ENCODE data around the gene CHAD. TPM values are rescaled to one million over a fixed set of nuclear protein-coding genes. Genes with fewer than 3 reads are reported as not detected.

Gene CHAD
- total RNA-seq, 1 donor from 2014 or later = not detected

DNA sequence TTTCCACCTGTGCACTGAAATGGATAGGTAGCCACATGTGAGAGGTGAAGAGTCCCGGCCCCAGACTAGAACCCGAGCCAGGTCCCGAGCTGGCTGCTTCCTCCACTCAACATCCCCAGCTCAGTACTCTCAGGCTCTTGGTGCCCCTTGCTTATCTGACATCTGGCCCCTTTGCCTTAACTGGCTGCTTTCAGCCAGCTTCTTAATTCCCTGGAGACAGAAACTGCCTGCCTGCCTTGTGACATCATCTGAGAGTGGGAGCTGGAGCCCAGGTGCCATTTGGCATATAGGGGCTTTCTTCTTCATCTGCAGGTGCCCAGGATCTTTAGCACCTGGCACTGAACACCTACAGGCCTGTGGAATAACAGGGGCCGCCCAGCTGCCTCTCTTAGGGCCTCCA lies 8.9 kb downstream of the CHAD start:
- intact Hi-C loops (cut with micrococcal nuclease) = no loop called here

DNA sequence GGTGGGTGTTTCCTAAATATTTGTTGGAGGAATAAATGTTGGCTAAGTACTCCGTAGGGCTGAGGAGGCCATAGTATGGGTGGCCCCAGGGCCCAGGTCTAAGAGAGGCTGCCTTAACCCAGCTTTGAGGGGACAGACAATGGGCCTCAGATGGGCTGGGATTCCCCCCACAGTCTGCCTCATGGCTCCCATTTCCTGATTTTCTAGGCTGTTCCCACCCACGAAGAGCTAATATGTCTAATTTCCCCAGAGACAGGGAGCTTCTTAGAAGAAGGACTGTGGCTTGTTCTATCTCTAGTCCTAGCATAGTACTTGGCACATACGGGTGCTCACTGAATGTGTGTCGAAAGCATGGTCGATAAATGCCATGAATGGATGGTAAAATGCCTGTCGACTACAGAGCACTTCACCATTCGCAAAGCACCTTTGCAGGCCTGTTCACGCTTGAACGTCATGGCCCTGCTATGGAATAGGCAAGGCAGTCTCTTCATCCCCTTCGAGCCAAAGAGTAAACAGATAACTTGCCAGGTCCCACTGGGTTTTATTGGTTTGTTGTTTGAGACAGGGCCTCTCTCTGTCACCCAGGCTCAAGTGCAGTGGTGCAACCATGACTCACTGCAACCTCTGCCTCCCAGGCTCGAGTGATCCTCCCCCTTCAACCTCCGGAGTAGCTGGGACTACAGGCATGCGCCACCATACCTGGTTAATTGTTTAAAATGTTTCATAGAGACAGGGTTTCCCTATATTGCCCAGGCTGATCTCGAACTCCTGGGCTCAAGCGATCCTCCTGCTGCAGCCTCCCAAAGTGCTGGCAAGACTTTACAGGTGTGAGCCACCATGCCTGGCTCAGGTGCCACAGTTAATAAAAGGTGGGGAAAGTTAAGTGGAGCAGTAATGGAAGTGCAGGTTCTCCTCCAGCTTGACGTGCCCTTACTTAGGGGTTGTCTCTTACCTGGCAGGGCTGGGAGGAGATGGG lies 9.7 kb downstream of the CHAD start:
- intact Hi-C loops (cut with micrococcal nuclease) = no loop called here

DNA sequence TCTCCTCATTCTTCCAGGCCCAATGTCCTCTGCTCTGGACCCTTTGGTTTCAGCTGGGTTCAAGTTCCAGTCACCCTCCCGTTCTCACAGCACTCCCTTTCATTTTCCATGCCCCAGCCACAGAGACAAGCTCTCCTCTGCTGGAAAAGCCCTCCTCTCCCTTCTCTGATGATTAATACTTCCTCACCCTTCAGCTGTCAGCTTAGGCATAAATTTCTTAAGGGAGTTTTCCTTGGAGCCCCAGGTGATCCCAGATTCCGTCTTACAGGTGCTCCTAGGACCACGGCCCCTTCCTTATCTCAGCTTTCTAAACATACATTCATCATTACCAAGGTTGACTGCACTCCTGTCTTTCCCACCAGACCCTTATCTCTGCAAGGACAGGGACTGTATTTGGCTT lies 10.4 kb downstream of the CHAD start:
- intact Hi-C loops (cut with micrococcal nuclease) = no loop called here

DNA sequence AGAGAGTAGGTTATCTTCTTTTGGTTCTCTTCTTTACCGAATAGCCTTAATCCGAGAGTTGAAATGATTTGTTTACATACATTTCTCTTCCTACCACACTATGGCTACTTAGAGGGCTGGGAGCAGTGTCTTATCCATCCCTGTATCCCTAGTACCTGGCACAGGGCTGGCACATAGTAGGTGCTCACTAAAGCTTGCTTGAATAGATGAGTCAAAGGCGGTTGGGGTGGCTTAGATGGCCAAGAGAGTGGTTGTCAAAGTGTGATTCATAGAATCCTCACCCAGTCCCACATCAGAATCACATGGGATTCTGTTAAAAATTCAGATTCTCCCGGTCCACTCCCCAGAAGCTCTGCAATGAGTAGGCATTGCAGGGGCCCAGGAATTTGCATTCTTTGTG lies 11.1 kb downstream of the CHAD start:
- intact Hi-C loops (cut with micrococcal nuclease) = no loop called here

DNA sequence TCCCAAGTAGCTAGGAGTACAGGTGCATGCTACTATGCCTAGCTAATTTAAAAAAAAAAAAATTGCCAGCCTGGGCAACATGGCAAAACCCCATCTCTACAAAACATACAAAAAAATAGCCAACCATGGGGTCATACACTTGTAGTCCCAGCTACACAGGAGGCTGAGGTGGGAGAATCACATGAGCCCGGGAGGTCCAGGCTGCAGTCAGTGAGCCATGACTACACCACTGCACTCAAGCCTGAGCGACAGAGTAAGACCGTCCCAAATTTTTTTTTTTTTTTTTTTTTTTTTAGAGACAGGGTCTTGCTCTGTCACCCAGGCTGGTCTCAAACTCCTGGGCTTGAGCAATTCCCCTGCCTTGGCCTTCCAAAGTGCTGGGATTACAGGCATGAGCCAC lies 14.8 kb downstream of the CHAD start:
- intact Hi-C loops (cut with micrococcal nuclease) = no loop called here

DNA sequence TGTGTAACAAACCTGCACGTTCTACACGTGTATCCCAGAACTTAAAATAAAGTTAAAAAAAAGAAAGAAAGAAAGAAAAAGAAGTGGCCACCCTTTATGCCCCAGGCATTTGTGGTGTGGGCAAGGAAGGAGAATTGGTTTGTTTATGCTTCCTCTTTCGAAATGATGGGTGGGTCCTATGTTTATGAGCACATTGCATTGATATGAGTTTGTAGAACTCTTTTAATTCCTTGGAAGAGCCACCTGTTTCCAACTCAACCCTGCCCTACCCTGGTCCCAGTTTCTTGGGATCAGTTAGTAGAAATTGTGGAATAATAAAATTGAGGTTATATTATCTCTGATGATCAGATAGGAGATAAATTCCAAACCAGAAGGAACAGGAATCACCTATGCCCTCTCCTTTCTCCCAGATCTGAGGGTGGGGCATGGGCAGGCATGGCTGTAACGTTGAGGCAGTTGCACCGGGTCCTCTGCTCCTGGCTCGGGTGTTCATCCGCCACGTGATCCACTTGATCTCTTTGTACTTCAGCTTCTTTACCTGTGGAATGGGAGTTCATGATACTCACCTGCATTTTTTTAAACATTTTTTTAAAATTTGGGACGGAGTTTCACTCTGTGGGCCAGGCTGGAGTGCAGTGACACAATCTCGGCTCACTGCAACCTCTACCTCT lies 15.9 kb downstream of the CHAD start:
- intact Hi-C loops (cut with micrococcal nuclease) = no loop called here

DNA sequence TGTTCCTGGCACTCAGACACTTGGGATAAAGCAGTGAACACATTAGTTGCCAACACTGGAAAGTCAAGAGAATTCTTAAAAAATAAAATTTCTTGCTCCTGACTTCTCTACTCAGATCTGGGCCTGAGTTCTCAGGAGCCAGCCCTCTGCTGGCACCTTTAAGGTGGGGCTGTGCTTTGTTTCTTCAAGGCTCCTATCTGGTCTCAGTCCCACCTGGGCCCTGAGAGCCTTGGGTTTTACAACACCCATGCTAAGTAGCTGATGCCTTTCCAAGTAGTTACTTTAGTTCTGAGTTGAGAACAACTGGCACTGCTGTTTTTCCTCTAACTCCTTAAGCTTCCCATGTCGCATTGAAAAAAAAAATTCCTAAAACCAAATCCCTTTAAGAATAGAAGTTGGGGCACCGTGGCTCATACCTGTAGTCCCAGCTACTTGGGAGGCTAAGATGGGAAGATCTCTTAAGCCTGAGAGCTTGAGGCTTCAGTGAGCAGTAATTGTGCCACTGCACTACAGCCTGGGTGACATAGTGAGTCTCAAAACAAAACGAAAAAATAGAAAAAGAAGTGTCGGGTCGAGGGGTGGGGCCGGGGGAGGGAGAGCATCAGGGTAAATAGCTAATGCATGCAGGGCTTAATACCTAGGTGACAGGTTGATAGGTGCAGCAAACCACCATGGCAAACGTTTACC lies 16.6 kb downstream of the CHAD start:
- intact Hi-C loops (cut with micrococcal nuclease) = no loop called here

DNA sequence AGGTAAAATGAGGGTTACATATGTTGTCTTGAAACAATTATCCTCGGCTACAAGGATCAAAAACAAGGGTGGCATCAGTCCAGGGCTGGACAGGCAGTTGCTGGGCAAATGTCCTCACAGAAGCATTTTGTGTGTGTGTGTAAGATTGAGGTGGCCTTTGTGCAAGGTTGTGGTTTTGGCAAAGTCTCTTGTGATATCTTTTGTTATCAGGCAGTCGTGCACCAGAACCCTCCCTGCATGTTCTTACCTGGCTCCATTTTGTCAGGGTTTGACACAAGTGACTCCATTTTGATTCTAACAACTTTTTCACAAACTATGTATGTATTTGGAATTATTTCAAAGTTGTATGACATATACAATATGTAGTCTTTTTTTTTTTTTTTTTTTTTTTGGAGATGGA lies 20.0 kb downstream of the CHAD start:
- intact Hi-C loops (cut with micrococcal nuclease) = no loop called here

DNA sequence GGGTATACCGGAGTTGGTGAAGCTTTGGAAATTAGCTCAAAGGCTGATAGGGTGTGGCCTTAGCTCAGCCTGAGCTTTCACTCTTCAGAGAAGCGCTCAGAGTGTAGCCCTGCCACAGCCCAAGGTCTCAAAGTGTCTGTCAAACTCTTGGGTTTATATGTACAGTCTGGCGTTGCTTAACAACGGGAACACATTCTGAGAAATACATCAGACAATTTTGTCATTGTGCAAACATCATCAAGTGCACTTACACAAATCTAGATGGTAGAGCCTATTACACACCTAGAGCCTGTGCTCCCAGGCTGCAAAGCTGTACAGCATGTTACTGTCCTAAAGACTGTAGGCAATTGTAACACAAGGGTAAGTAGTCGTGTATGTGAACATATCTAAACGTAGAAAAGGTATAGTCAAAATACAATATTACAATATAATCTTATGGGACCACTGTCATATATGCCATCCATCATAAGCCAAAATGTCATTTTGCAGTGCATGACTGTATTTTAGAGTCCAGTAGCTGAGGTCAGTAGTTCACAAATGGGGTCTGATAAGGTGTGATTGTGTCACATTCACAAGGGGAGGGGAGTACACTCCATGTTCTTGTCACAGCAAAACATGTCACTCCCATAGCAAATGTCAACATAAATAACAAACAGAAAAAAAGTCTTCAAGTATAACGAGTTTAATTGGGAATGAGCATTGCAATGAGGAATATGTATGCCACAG lies 20.6 kb downstream of the CHAD start:
- intact Hi-C loops (cut with micrococcal nuclease) = no loop called here

DNA sequence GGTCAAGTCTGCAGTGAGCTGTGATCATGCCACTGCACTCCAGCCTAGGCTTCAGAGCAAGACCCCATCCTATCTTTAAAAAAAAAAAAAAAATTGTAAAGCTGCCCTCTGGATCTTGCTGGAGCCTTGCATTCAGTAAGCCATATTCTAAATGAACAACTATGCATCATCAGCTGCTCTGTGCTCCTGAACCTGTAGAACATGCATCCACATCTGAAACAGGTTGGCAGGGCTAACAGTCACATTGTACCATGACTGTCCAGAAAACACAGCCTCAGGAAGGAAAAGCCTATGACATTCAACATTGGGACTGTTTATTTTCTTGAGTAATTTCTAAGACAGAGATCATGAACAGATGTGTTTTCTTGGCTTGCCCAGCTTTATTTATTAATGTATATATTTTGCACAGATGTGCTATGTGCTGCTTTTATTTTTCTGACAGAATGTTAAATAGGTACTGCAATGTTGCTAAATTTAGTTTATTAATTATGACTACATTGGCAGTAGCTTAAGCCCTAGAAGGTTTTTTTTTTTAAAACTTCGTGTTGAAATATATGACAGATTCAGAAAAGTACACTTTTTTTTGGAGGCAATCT lies 22.9 kb downstream of the CHAD start:
- intact Hi-C loops (cut with micrococcal nuclease) = no loop called here

DNA sequence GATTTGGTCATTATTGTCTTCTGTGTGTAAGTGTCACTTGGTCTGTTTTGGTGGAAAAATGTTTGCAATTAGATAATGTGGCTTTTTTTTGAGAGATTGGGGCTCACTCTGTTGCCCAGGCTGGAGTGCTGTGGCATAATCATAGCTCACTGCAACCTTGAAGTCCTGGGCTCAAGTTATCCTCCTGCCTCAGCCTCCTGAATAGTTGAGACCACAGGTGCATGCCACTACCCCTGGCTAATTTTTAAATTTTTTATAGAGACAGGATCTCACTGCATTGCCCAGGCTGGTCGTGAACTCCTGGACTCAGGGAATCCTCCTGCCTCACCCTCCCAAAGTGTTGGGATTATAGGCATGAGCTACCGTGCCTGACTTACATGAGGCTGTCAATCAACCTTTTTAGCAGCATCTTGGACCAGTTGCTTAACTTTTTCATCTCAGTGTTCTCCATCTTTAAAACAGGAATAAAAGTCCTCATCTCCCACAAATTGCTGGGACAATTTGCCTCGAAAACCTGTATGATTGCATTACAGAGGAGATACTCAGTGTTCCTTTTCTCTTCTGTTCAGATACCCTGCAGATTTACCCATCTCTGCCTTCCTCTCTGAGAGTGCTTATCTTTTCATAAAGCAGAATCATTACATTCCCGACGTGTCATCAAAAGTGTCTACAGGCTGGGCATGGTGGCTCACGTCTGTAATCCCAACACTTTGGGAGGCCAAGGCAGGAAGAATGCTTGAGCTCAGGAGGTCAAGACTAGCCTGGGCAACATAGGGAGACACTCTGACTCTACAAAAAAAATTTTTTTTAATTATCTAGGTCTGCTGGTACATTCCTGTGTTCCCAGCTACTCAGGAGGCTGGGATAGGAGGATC lies 23.6 kb downstream of the CHAD start:
- intact Hi-C loops (cut with micrococcal nuclease) = no loop called here

DNA sequence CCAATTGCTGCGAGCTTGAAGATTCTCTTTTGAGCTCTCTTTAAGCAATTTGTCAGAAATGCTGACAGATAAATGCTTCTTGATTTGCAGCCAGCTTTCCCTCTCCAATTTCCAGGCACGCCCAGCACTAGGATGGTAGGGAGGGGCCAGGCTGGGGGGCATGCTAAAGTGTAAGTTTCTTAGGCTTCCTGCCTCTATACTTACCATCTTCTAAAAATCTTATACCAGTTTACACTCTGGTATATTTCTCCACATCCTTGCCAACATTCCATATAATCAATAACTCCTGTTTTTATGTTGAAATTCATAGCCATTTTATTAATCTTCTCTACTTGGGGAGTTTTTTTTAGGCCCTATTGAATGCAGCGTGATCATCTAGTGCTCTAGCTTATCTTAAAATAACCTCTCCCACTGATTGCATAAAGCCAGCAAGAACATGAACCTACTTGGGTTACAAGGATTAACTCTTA lies 25.1 kb downstream of the CHAD start:
- intact Hi-C loops (cut with micrococcal nuclease) = no loop called here

DNA sequence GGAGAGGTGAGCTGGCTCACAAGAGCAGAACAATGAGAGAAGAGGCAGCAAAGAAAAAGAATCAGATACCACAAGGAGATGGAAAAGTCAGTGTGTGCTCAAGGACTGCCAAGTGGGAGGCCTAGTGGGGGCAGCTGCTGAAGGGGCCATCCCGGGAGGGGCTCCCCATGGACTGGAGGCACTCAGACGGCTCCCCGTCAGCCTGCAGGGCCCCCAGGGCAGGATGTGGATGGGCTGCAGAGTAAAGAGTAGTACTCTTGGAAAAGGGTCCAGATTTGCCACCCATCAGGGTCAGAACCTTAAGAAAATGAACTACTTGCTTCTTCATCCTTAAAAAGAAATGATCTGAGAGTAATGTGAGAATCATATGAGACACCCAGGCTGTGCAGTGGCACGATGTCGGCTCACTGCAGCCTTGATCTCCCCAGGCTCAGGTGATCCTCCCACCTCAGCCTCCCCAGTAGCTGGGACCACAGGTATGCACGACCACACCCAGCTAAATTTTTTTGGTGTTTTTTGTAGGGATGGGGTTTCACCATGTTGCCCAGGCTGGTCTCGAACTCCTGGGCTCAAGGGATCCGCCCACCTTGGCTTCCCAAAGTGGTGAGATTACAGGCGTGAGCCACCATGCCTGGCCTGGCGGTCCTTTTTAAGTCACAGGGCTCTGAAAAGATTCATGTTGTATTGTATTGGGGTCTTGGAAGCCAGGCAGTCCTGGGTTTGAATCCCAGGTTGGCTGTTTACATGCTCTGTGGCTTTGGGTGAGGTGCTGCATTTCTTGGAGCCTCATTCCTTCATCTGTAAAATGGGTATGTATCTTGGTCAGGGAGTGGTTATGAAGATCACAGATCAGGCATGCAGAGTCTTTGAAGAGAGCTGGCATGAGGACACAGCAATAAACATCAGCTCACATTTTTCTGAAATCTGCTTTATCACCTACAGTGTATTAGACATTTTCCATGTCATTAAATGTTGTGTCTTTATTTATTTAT lies 27.5 kb downstream of the CHAD start:
- intact Hi-C loops (cut with micrococcal nuclease) = no loop called here

DNA sequence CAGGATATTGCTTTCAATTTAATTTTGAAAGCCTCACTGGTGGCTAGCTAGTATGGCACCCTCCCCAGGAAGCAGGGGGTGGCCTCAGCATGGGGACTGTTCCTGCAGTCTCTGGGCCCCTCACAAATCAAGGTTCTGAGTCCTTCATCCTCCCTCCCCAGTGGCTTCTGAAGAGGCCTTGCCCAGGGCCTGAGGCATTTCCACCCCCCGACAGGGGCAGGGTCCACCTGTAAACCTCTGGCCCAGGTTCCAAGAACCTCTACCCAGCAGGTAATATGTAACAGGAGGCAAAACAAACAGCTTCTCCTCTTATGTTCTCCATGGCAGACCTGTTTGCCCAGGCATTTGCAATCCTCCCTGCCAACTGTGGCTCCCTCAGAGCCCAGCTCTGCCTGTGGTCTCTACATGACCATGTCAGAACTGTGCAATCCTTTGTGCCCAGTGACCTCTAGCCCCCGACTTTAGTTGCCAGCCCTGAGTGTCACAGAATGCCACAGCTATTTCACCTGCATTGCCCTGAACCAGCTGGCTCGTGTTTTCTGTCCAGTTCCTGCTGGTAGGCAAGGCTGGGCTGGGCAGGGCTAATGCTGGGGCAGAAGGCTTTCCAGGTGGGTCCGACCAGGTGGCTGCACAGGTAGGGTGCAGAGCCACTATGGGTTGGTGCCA lies 28.4 kb downstream of the CHAD start:
- intact Hi-C loops (cut with micrococcal nuclease) = no loop called here

DNA sequence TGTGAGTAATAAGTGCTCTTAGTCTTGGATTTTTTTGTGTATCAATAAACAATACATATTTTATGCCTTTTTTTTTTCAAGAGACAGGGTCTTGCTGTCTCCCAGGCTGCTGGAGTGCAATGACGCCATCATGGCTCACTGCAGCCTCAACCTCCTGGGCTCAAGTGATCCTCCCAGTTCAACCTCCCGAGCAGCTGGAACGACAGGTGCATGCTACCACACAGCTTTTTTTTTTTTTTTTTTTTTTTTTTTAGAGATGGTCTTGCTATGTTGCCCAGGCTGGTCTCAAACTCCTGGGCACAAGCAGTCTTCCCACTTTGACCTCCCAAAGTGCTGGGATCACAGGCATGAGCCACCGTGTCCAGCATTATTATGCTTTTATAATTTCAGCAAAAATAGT lies 29.7 kb downstream of the CHAD start:
- intact Hi-C loops (cut with micrococcal nuclease) = no loop called here

DNA sequence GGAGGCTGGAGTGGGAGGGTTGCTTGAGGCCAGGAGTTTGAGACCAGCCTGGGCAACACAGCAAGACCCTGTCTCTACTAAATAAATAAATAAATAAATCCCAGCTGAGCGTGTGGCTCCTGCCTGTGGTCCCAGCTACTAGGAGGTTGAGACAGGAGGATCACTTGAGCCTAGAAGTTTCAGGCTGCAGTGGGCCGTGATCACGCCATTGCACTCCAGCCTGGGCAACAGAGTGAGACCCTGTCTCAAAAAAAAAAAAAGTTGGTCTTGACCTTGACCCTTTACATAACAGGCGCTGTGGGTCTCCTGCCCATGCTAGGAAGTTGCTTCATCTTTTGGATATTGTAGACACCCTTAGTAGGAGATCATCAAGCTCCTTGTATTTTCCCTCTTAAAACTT lies 31.3 kb downstream of the CHAD start:
- intact Hi-C loops (cut with micrococcal nuclease) = no loop called here

DNA sequence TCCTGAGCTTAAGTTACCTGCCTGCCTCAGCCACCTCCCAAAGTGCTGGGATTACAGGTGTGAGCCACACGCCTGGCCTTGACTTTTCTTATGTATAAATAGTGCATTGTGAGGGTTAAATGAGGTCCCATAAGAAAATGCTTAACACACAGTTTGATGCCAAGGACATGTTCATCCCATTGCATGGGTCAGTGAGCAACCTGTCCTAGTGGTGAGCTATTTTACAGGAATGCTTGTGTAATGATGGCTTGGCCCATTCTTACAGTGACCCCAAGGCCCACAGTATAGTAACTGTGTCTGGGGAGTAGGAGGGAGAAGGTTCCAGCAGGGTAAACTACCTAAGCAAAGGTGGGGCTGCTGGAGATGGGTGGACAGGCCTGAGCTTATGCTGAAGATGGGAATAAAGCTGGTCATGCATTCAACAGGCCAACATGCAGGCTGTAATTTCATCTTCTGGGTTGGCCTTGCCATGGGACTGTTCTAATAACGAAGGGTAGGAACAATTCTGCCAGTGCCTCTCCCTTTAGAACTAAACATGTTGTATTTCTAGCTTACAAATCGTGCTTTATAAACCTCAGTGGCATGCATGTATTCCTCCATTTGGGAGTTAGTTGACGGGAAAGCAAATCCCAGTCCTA lies 36.4 kb downstream of the CHAD start:
- intact Hi-C loops (cut with micrococcal nuclease) = no loop called here

All from T-helper 2 cell treated with Interferon-gamma antibody and Interleukin-4, amounts not matched to agents 100 ng/mL and 5 ng/mL, for 36 hours (primary cell).